Cardiac muscle cell (in vitro differentiated cells and primary cell): Measurements from ENCODE around the gene CPEB1. TPM values are rescaled to one million over a fixed set of nuclear protein-coding genes. Genes with fewer than 3 reads are reported as not detected.
A peak's percentile ranks its signal among the peaks of the same experiment; 100 is the strongest.

ENCODE experiments used
- DNase-seq, 2 donors: peaks; one replicate each; pipeline versions ENCODE4 v3.0.0 to v3.0.0-alpha.2; 2010 to 2017; ENCODE audit warnings: low read depth in 1 of 2, low spot score in 1 of 2
- H3K27ac ChIP-seq: fragments of 200-600 bp; sonication (generic); 2 replicates; pipeline ENCODE4 v1.5.1; 2016
- H3K27me3 ChIP-seq: fragments of 200-600 bp; sonication (generic); 2 replicates; pipeline ENCODE4 v1.6.0; 2016; ENCODE audit warnings: control low read depth
- H3K36me3 ChIP-seq: fragments of 200-600 bp; sonication (generic); 2 replicates; pipeline ENCODE4 v1.5.1; 2016; ENCODE audit warnings: control low read depth
- H3K4me1 ChIP-seq: fragments of 200-600 bp; sonication (generic); 2 replicates; pipeline ENCODE4 v1.8.1; 2017; ENCODE audit warnings: low read depth, mild to moderate bottlenecking, mixed run types
- H3K4me3 ChIP-seq: fragments of 200-600 bp; sonication (generic); 2 replicates; pipeline ENCODE4 v1.5.1; 2016; ENCODE audit warnings: mild to moderate bottlenecking
- H3K9me3 ChIP-seq: fragments of 200-600 bp; sonication (generic); 2 replicates; pipeline ENCODE4 v1.5.1; 2017; ENCODE audit warnings: low read depth, mild to moderate bottlenecking, control low read depth
- CTCF ChIP-seq: IDR thresholded peaks from 2 replicates; pipeline ENCODE4 v1.5.1; 2012; ENCODE audit warnings: low read depth, mild to moderate bottlenecking, low read length
- polyA plus RNA-seq: library from polyadenylated mRNA; unstranded; fragments of >200 nt; fragmentation: Nextera tagmentation; extraction: Ambion mirVana; gene quantifications from 2 replicates; pipeline ENCODE4 v1.2.1, GENCODE V29; 2016
- total RNA-seq: library from RNA; depleted of rRNA; stranded (reverse); fragments of >200 nt; gene quantifications from 2 replicates; pipeline ENCODE4 v1.2.3, GENCODE V29; 2016

CPEB1 gene
- total RNA-seq, result 1.2 and 1.9 TPM in 2 replicates
- 0.86 and 2.3 TPM in 2 replicates for polyA plus RNA-seq

GRCh38 chr15:82647045-82647834 lies at the start of gene CPEB1:
TSS of gene CPEB1 (minus strand) at chr15:82647363. CDS start at chr15:82628459, 18,904 bp downstream.
- Histone ChIP-seq H3K27ac (no peak within 1 kb of the TSS), H3K9me3 (no peaks in the 10 kb centered on the region), H3K36me3 (no peaks in the 10 kb centered on the region), H3K4me1 (peaks cover 6% of the 10 kb centered on the region), H3K4me3 (peak within 1 kb of the TSS; percentile 44), H3K27me3 (peaks cover 91% of the 10 kb centered on the region)
- peak; percentile 27 for TF ChIP-seq CTCF
- peak; percentile 45 to 55 for DNase-seq

- Histone ChIP-seq H3K4me1 (no peaks in the 10 kb centered on the region), H3K4me3 (no peak overlapping the region), H3K36me3 (no peaks in the 10 kb centered on the region), H3K9me3 (no peaks in the 10 kb centered on the region), H3K27me3 (no peaks in the 10 kb centered on the region), H3K27ac (no peak overlapping the region)
- no peak for TF ChIP-seq CTCF
- no peak for DNase-seq
Measured at GRCh38 chr15:82692171-82692570, 45.0 kb upstream of the CPEB1 start.

- Histone ChIP-seq H3K4me1 (no peaks in the 10 kb centered on the region), H3K9me3 (no peaks in the 10 kb centered on the region), H3K27me3 (peaks cover under 1% of the 10 kb centered on the region), H3K36me3 (no peaks in the 10 kb centered on the region), H3K4me3 (no peak overlapping the region), H3K27ac (no peak overlapping the region)
- DNase-seq, result no peak
- no peak for TF ChIP-seq CTCF
Measured at GRCh38 chr15:82689147-82689546, 42.0 kb upstream of the CPEB1 start.

- Histone ChIP-seq H3K27me3 (peaks cover 5% of the 10 kb centered on the region), H3K9me3 (no peaks in the 10 kb centered on the region), H3K27ac (no peak overlapping the region), H3K36me3 (no peaks in the 10 kb centered on the region), H3K4me1 (no peaks in the 10 kb centered on the region), H3K4me3 (no peak overlapping the region)
- no peak for DNase-seq
- no peak for TF ChIP-seq CTCF
Measured at GRCh38 chr15:82688691-82689090, 41.5 kb upstream of the CPEB1 start.

- H3K4me3 ChIP-seq, result no peak overlapping the region
- DNase-seq, result no peak
- H3K36me3 ChIP-seq, result no peaks in the 10 kb centered on the region
- no peaks in the 10 kb centered on the region for H3K4me1 ChIP-seq
- no peaks in the 10 kb centered on the region for H3K9me3 ChIP-seq
- H3K27ac ChIP-seq, result no peak overlapping the region
- TF ChIP-seq CTCF, result no peak
- H3K27me3 ChIP-seq, result peaks cover 27% of the 10 kb centered on the region
Measured at GRCh38 chr15:82681371-82681770, 34.2 kb upstream of the CPEB1 start.
